ENCODE results near the gene FAAP20. TPM values are rescaled to one million over a fixed set of nuclear protein-coding genes. Genes with fewer than 3 reads are reported as not detected.
"Not testable (repeated sequence)": the region's sequence is repeated elsewhere in the genome, so short reads cannot be mapped to it uniquely, and the experiment has no call there.

Gene FAAP20
- total RNA-seq, 1 donor from 2014 or later: 63.8 TPM

DNA sequence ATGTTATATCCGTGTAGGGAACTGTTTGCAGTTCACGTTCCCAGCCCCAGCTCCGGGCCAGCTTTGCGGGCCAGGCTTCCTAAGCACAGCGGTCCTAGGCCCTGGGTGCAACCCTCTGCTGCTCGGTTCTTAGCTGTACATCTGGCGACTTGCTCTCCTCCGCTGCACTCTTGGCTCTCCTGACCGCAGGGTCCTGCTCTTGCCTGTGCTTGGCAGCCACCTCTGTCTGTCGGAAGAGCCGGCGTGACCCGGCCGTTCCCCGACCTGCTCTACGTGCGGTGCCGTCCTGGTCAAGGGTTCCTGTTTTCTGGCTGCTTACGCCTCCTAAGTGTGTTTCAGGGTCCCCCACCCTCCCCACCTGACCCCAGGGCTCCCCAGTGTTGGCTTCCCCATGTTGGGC, 36.7 kb downstream of the FAAP20 start:
- peaks cover 4% of the 10 kb centered on the region for H3K4me1 Mint-ChIP-seq (ENCODE audit: low read depth)
- intact Hi-C loops (cut with micrococcal nuclease): no loop called here
- H3K36me3 Mint-ChIP-seq (ENCODE audit: low read depth): no peaks in the 10 kb centered on the region
- no peak for DNase-seq (ENCODE audit: low spot score)
- H3K9me3 Mint-ChIP-seq: no peaks in the 10 kb centered on the region
- no peak overlapping the region for H3K4me3 Mint-ChIP-seq (ENCODE audit: low read depth)
- no peaks in the 10 kb centered on the region for H3K27me3 Mint-ChIP-seq (ENCODE audit: low read depth)
- H3K27ac Mint-ChIP-seq: no peak overlapping the region

DNA sequence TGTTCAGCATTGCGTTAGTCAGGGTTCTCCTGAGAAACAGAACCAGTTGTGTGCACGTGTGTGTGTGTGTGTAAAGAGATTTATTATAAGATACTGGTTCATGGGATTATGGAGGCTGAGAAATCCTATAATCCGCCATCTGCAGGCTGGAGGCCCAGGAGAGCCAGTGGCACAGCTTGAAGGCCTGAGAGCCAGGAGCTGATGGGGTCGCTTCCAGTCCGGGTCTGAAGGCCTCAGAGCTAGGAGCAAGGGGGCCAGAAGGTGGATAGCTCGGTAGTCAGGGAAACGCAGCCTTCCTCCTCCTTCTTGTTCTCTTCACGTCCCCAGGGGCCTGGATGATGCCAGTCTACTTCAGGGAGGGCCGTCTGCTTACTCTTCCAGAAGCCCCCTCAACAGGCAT, 37.7 kb downstream of the FAAP20 start:
- no peak for DNase-seq (ENCODE audit: low spot score)
- Mint-ChIP-seq H3K36me3 (ENCODE audit: low read depth) (no peaks in the 10 kb centered on the region), H3K27me3 (ENCODE audit: low read depth) (no peaks in the 10 kb centered on the region), H3K4me1 (ENCODE audit: low read depth) (peaks cover 7% of the 10 kb centered on the region), H3K9me3 (no peaks in the 10 kb centered on the region), H3K4me3 (ENCODE audit: low read depth) (no peak overlapping the region), H3K27ac (no peak overlapping the region)
- intact Hi-C loops (cut with micrococcal nuclease): no loop called here

DNA sequence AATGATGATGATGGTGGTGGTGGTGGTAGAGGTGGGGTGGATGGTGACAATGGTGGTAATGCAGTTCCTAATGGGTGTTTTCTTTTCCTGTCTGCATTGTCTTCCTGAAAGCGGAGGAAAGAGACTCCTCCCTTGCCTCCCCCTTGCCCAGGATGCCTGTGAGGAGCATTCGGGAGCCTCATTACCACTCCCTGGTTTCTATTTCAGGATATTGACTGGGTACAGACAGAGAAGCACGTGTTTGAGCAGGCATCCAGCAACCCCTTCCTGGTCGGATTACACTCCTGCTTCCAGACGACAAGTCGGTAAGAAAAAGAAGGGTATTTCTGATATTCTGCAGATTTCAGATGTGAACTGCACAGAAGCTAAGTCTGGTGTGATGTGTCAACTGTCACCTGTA, 38.8 kb downstream of the FAAP20 start:
- intact Hi-C loops (cut with micrococcal nuclease): no loop called here
- no peaks in the 10 kb centered on the region for H3K9me3 Mint-ChIP-seq
- H3K36me3 Mint-ChIP-seq (ENCODE audit: low read depth): no peaks in the 10 kb centered on the region
- H3K27ac Mint-ChIP-seq: no peak overlapping the region
- no peak for DNase-seq (ENCODE audit: low spot score)
- peaks cover 7% of the 10 kb centered on the region for H3K4me1 Mint-ChIP-seq (ENCODE audit: low read depth)
- no peaks in the 10 kb centered on the region for H3K27me3 Mint-ChIP-seq (ENCODE audit: low read depth)
- no peak overlapping the region for H3K4me3 Mint-ChIP-seq (ENCODE audit: low read depth)

DNA sequence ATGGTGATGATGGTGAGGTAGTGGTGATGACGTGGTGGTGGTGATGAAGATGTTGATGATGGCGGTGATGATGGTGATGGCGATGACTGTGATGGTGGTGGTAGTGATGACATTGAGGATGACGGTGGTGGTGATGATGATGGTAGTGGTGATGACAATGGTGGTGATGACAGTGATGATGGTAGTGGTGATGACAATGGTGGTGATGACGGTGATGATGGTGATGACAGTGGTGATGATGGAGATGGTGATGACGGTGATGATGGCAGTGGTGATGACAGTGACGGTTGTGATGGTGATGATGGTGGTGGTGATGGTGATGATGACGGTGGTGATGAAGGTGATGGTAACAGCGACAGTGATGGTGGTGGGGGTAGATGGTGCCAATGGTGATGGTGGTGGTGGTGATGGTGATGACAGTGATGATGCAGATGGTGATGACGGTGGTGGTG, 39.4 kb downstream of the FAAP20 start:
- Mint-ChIP-seq H3K4me1 (ENCODE audit: low read depth) (peaks cover 7% of the 10 kb centered on the region), H3K36me3 (ENCODE audit: low read depth) (no peaks in the 10 kb centered on the region), H3K4me3 (ENCODE audit: low read depth) (no peak overlapping the region), H3K9me3 (no peaks in the 10 kb centered on the region), H3K27me3 (ENCODE audit: low read depth) (no peaks in the 10 kb centered on the region), H3K27ac (no peak overlapping the region)
- intact Hi-C loops (cut with micrococcal nuclease): no loop called here
- no peak for DNase-seq (ENCODE audit: low spot score)

DNA sequence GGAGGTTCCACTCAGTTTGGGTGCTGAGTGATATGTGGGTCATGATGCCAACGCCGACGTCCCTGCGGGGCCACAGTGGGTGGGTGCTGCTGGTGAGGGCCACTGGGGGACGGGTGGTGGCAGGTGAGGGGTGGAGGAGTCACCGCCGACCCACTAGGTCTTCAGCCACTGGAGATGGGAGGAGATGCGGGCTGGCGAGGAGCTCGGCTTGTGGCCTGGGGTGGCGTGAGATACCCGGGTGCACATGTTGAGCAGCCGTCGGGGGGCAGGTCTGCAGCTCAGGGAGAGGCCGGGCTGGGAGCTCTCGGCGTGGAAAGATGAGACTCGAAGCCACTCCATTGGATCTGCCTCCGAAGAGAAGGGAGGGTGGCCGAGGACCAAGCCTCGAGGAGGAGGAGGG, 40.5 kb downstream of the FAAP20 start:
- DNase-seq (ENCODE audit: low spot score): no peak
- Mint-ChIP-seq H3K9me3 (no peaks in the 10 kb centered on the region), H3K36me3 (ENCODE audit: low read depth) (no peaks in the 10 kb centered on the region), H3K4me3 (ENCODE audit: low read depth) (no peak overlapping the region), H3K4me1 (ENCODE audit: low read depth) (peaks cover 7% of the 10 kb centered on the region), H3K27ac (no peak overlapping the region), H3K27me3 (ENCODE audit: low read depth) (no peaks in the 10 kb centered on the region)
- intact Hi-C loops (cut with micrococcal nuclease): no loop called here

DNA sequence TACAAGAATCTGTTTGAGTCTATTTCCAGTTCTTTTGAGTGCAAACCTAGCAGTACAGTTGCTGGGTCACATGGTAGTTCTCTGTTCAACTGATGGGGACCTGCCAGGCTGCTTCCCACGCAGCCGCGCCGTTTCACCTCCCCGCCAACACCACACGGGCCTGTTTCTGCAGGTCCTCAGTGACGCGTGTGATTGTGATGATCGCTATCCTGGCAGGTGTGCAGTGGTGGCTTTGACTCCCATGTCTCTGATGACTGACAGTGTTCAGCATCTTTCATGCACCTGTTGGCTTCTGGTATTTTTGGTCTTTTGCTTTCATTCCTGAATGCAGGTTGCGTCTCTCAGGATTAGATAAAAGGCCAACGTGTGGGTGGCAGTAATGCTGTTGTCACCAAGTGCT, 41.6 kb downstream of the FAAP20 start:
- H3K27ac Mint-ChIP-seq: no peak overlapping the region
- no peaks in the 10 kb centered on the region for H3K36me3 Mint-ChIP-seq (ENCODE audit: low read depth)
- peaks cover 7% of the 10 kb centered on the region for H3K4me1 Mint-ChIP-seq (ENCODE audit: low read depth)
- H3K9me3 Mint-ChIP-seq: no peaks in the 10 kb centered on the region
- no peak for DNase-seq (ENCODE audit: low spot score)
- intact Hi-C loops (cut with micrococcal nuclease): no loop called here
- no peak overlapping the region for H3K4me3 Mint-ChIP-seq (ENCODE audit: low read depth)
- H3K27me3 Mint-ChIP-seq (ENCODE audit: low read depth): no peaks in the 10 kb centered on the region

DNA sequence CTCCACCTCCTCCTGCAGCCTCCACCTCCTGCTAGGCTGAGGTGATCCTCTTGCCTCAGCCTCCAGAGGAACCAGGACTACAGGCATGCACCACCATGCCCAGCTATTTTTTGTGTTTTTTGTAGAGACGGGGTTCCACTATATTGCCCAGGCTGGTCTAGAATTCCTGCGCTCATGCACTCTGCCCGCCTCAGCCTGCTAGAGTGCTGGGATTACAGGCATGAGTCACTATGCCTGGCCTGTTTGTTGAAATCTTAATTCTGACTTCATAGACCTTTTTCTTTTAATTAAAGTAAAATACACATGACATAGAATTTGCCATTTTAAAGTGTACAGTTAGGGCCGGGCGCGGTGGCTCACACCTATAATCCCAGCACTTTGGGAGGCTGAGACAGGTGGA, 42.7 kb downstream of the FAAP20 start:
- Mint-ChIP-seq H3K27me3 (ENCODE audit: low read depth) (no peaks in the 10 kb centered on the region), H3K27ac (no peak overlapping the region), H3K4me3 (ENCODE audit: low read depth) (no peak overlapping the region), H3K4me1 (ENCODE audit: low read depth) (peaks cover 7% of the 10 kb centered on the region), H3K36me3 (ENCODE audit: low read depth) (no peaks in the 10 kb centered on the region), H3K9me3 (no peaks in the 10 kb centered on the region)
- DNase-seq (ENCODE audit: low spot score): no peak
- intact Hi-C loops (cut with micrococcal nuclease): no loop called here

DNA sequence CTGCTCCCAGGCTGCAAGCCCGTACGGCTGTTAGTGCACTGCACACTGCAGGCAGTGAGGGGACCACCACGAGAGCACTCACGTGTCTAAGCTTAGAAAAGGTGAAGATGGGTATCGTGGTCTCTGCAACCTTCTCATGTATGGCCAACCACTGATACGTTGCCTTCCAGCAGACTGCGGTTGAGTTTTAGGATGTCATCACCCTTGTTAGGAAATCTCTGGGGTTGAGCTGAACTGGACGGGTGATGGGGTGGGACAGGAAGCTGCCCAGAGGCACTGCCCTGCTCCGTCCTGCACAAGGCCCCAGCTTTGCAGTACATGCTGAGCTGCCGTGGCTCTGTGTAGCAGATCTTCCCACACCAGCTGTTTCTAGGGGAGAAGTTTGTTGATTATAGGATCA, 43.3 kb downstream of the FAAP20 start:
- Mint-ChIP-seq H3K4me1 (ENCODE audit: low read depth) (peaks cover 7% of the 10 kb centered on the region), H3K4me3 (ENCODE audit: low read depth) (no peak overlapping the region), H3K9me3 (no peaks in the 10 kb centered on the region), H3K27ac (no peak overlapping the region), H3K27me3 (ENCODE audit: low read depth) (no peaks in the 10 kb centered on the region), H3K36me3 (ENCODE audit: low read depth) (no peaks in the 10 kb centered on the region)
- intact Hi-C loops (cut with micrococcal nuclease): no loop called here
- no peak for DNase-seq (ENCODE audit: low spot score)

DNA sequence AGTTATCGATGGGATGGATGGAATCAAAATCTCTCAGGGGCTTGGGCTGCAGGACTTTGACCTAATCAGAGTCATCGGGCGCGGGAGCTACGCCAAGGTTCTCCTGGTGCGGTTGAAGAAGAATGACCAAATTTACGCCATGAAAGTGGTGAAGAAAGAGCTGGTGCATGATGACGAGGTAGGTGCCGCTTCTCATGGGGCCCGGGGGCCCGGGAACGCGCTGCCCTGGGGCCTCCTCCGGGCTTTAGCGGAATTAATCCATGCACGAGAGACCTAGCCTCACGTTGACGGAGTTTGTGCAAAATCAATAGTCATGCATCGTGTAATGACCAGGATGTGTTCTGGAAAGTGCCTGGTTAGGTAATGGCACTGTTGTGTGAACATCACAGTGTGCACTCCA, 43.8 kb downstream of the FAAP20 start:
- no peak overlapping the region for H3K27ac Mint-ChIP-seq

DNA sequence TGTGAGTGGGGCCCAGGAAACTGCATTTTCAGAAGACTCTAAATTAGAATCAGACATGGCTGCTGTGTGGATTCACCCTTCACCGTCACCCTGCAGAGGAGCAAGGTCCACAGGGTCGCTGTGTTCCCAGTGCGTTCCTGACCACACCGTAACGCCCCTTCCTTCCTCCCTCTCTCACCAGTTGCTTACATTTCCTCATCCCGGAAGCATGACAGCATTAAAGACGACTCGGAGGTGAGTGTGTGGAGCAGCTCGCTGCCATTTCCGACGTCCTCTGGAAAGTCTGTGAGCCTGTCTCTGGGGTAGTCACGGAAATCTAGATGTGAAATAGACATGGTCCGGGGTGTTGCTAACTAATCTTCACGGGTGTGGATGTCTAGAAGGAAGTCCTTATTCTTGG, 45.9 kb downstream of the FAAP20 start:
- intact Hi-C loops (cut with micrococcal nuclease): no loop called here
- DNase-seq (ENCODE audit: low spot score): peak; percentile 63
- Mint-ChIP-seq H3K4me1 (ENCODE audit: low read depth) (peaks cover 7% of the 10 kb centered on the region), H3K27ac (no peak overlapping the region), H3K27me3 (ENCODE audit: low read depth) (no peaks in the 10 kb centered on the region), H3K9me3 (no peaks in the 10 kb centered on the region), H3K4me3 (ENCODE audit: low read depth) (no peak overlapping the region), H3K36me3 (ENCODE audit: low read depth) (no peaks in the 10 kb centered on the region)

More for the DNA sequence above, 43.8 kb downstream of the FAAP20 start:
- no peaks in the 10 kb centered on the region for H3K27me3 Mint-ChIP-seq (ENCODE audit: low read depth)
- intact Hi-C loops (cut with micrococcal nuclease): no loop called here
- H3K4me1 Mint-ChIP-seq (ENCODE audit: low read depth): peaks cover 7% of the 10 kb centered on the region
- H3K36me3 Mint-ChIP-seq (ENCODE audit: low read depth): no peaks in the 10 kb centered on the region
- no peaks in the 10 kb centered on the region for H3K9me3 Mint-ChIP-seq
- no peak overlapping the region for H3K4me3 Mint-ChIP-seq (ENCODE audit: low read depth)
- DNase-seq (ENCODE audit: low spot score): no peak

DNA sequence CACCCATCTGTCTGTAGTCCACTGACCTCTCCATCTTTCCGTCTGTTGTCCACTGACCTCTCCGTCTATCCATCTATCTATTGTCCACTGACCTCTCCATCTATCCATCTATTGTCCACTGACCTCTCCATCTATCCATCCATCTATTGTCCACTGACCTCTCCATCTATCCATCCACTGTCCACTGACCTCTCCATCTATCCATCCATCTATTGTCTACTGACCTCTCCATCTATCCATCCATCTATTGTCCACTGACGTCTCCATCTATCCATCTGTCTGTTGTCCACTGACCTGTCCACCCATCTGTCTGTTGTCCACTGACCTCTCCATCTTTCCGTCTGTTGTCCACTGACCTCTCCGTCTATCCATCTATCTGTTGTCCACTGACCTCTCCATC, 46.7 kb downstream of the FAAP20 start:
- intact Hi-C loops (cut with micrococcal nuclease); H3K27ac Mint-ChIP-seq; H3K9me3 Mint-ChIP-seq; DNase-seq (ENCODE audit: low spot score); H3K36me3 Mint-ChIP-seq (ENCODE audit: low read depth); H3K27me3 Mint-ChIP-seq (ENCODE audit: low read depth); H3K4me3 Mint-ChIP-seq (ENCODE audit: low read depth); H3K4me1 Mint-ChIP-seq (ENCODE audit: low read depth): not testable (repeated sequence)

DNA sequence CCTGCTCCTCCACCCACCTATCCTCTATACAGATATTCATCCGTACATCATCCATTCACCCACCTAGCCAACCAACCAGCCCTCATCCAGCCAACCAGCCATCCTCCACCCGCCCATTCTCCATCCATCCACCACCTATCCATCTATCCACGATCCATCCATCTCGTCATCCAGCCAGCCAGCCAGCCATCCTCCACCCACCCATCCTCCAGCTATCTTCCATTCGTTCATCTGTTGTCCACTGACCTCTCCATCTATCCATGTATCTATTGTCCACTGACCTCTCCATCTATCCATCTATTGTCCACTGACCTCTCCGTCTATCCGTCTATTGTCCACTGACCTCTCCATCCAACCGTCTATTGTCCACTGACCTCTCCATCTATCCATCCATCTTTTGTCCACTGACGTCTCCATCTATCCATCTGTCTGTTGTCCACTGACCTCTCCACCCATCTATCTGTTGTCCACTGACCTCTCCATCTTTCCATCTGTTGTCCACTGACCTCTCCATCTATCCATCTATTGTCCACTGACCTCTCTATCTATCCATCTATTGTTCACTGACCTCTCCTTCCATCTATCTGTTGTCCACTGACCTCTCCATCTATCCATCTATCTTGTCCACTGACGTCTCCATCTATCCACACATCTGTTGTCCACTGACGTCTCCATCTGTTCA, 47.6 kb downstream of the FAAP20 start:
- no peaks in the 10 kb centered on the region for H3K9me3 Mint-ChIP-seq

DNA sequence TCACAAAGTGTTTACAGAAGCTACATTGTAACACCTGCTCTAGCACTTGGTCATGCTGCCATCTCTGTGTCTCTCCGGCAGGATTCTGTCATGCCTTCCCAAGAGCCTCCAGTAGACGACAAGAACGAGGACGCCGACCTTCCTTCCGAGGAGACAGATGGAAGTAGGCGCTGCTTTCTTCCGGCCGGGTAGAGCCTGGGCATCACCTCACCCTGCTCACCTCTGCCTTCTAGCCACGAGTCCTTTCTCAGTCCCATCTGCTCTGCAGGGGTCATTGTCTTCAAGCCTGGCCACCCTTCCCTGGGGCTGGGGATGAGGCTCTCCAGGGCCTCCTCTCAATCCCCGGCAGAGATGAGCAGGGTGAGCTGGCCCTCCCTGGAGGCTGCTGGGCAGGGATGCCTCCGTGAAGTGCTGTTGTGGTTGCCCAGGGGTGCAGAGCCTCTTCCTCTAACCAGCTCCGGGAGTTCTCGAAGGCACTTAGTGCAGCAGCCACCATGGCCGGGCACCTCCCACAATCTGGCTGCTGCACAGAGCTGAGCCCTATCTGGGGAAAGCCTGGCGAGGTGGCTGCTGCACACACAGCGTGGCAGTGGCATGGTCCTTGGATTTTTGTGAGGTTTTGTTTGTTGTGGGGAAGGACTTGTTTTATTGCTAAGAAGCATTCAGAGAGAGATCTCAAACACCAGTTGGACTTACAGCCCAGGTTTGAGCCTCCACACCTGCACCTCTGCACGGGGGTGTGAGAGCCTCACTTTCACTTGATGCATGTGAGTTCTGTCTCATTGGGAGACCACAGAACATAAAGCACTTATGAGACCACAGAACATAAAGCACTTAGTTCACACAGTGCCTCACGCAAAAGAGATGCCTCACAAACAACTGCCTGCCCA, 48.4 kb downstream of the FAAP20 start:
- Mint-ChIP-seq H3K27ac (no peak overlapping the region), H3K4me3 (ENCODE audit: low read depth) (no peak overlapping the region), H3K4me1 (ENCODE audit: low read depth) (no peaks in the 10 kb centered on the region), H3K36me3 (ENCODE audit: low read depth) (no peaks in the 10 kb centered on the region), H3K27me3 (ENCODE audit: low read depth) (no peaks in the 10 kb centered on the region), H3K9me3 (no peaks in the 10 kb centered on the region)
- no peak for DNase-seq (ENCODE audit: low spot score)
- intact Hi-C loops (cut with micrococcal nuclease): no loop called here

More for the DNA sequence above, 47.6 kb downstream of the FAAP20 start:
- Mint-ChIP-seq H3K4me3 (ENCODE audit: low read depth) (no peak overlapping the region), H3K4me1 (ENCODE audit: low read depth) (no peaks in the 10 kb centered on the region), H3K27me3 (ENCODE audit: low read depth) (no peaks in the 10 kb centered on the region), H3K27ac (no peak overlapping the region), H3K36me3 (ENCODE audit: low read depth) (no peaks in the 10 kb centered on the region)
- no peak for DNase-seq (ENCODE audit: low spot score)
- intact Hi-C loops (cut with micrococcal nuclease): no loop called here
